H1 (cell line): Measurements from ENCODE around the gene NUDT3. TPM values are rescaled to one million over a fixed set of nuclear protein-coding genes. Genes with fewer than 3 reads are reported as not detected.

Experiments
- CTCF ChIA-PET: fragments of 300-600 bp; sonication (Branson Sonifier 250); formaldehyde crosslinking; loops from one replicate; lab custom pipeline; 2021; ENCODE audit not compliant: partially characterized antibody; lab: Charles Lee
- POLR2A ChIA-PET: fragments of 300-600 bp; sonication (Branson Sonifier 250); formaldehyde crosslinking; loops from one replicate; lab custom pipeline; 2021; ENCODE audit warnings: inconsistent platforms; ENCODE audit not compliant: partially characterized antibody; lab: Charles Lee
- DNase-seq, 2 experiments: peaks; one replicate each; pipeline versions ENCODE4 v3.0.0 to v3.0.0-alpha.2; 2010 to 2022; ENCODE audit warnings: low spot score in 2 of 2, low read depth in 1 of 2, mixed read lengths in 1 of 2
- FAIRE-seq: peaks from 2 replicates; lab custom pipeline; 2011; peaks lifted over from hg19 to GRCh38; lab: Jason Lieb, UNC
- H2AFZ ChIP-seq: 2 replicates; pipeline ENCODE4 v1.8.1; 2012; ENCODE audit warnings: low read length, inconsistent platforms
- H2AK5ac ChIP-seq: 2 replicates; pipeline ENCODE4 v1.6.1; 2013; ENCODE audit warnings: low read depth, low read length
- H2BK120ac ChIP-seq: replicated peaks from 2 replicates; pipeline ENCODE3; 2013; ENCODE audit warnings: low read depth, low read length, inconsistent platforms
- H2BK12ac ChIP-seq: 2 replicates; pipeline ENCODE4 v1.6.1; 2013; ENCODE audit warnings: low read depth, low read length
- H2BK15ac ChIP-seq: 2 replicates; pipeline ENCODE4 v1.6.1; 2013; ENCODE audit warnings: low read length
- H2BK20ac ChIP-seq: 2 replicates; pipeline ENCODE4 v1.6.1; 2013; ENCODE audit warnings: low read length
- H2BK5ac ChIP-seq: 2 replicates; pipeline ENCODE4 v1.6.1; 2013; ENCODE audit warnings: low read depth, low read length
- H3K14ac ChIP-seq: 2 replicates; pipeline ENCODE4 v1.6.1; 2013; ENCODE audit warnings: inconsistent platforms; ENCODE audit not compliant: insufficient read length
- H3K18ac ChIP-seq: 2 replicates; pipeline ENCODE4 v1.6.1; 2013; ENCODE audit warnings: low read length; ENCODE audit errors: extremely low read depth
- H3K23ac ChIP-seq: 2 replicates; pipeline ENCODE4 v1.6.1; 2013; ENCODE audit warnings: inconsistent platforms; ENCODE audit not compliant: insufficient read length
- H3K23me2 ChIP-seq: 2 replicates; pipeline ENCODE4 v1.6.1; 2013; ENCODE audit warnings: low read depth, low read length
- H3K27ac ChIP-seq: 2 replicates; pipeline ENCODE4 v1.6.1; 2011; ENCODE audit warnings: low read depth, low read length, inconsistent platforms
- H3K27me3 ChIP-seq, 4 experiments: replicated peaks in 1 of 4; 1 replicate in 1 of 4; 2 replicates in 3 of 4; pipeline versions ENCODE4 v1.6.1 to v1.8.1; 2011 to 2013; ENCODE audit warnings: low read length in 3 of 4, mild to moderate bottlenecking in 3 of 4, inconsistent platforms in 2 of 4, mixed read lengths in 2 of 4, moderate library complexity in 1 of 4; ENCODE audit not compliant: control insufficient read depth in 3 of 4, insufficient read depth in 3 of 4; ENCODE audit errors: extremely low read depth in 1 of 4
- H3K36me3 ChIP-seq, 4 experiments: 2 replicates each; pipeline versions ENCODE4 v1.6.1 to v1.8.1; 2011 to 2013; ENCODE audit warnings: mild to moderate bottlenecking in 4 of 4, low read length in 3 of 4, moderate library complexity in 2 of 4, control low read depth in 1 of 4, inconsistent platforms in 1 of 4; ENCODE audit not compliant: insufficient read depth in 4 of 4, control insufficient read depth in 2 of 4
- H3K4ac ChIP-seq: replicated peaks from 2 replicates; pipeline ENCODE3; 2013; ENCODE audit warnings: low read length, low read depth, mixed read lengths, inconsistent platforms; ENCODE audit not compliant: insufficient read length
- H3K4me1 ChIP-seq, 4 experiments: replicated peaks in 1 of 4; 1 replicate in 1 of 4; 2 replicates in 3 of 4; pipeline versions ENCODE4 v1.6.1 to v1.8.1; 2011 to 2013; ENCODE audit warnings: low read length in 3 of 4, inconsistent platforms in 2 of 4, mixed read lengths in 1 of 4; ENCODE audit not compliant: insufficient read depth in 4 of 4, control insufficient read depth in 3 of 4
- H3K4me2 ChIP-seq, 2 experiments: 2 replicates each; pipeline versions ENCODE4 v1.6.1 to v1.8.1; 2011 to 2013; ENCODE audit warnings: low read depth in 2 of 2, low read length in 2 of 2, control low read depth in 1 of 2, inconsistent platforms in 1 of 2, mild to moderate bottlenecking in 1 of 2; ENCODE audit not compliant: insufficient read depth in 1 of 2
- H3K4me3 ChIP-seq, 4 experiments: fragments of 200-600, 300-600 bp in 1 of 4; sonication (generic), shearing (Covaris generic), sonication (Bioruptor Twin) in 1 of 4; 2 replicates each; pipeline versions ENCODE4 v1.5.1 to v1.8.1; 2011 to 2016; ENCODE audit warnings: low read length in 4 of 4, low read depth in 3 of 4, control low read depth in 2 of 4, inconsistent platforms in 2 of 4, mild to moderate bottlenecking in 2 of 4, mixed read lengths in 1 of 4, moderate library complexity in 1 of 4; ENCODE audit not compliant: insufficient read depth in 2 of 4; ENCODE audit errors: extremely low read depth in 1 of 4
- H3K56ac ChIP-seq: replicated peaks from 2 replicates; pipeline ENCODE3; 2013; ENCODE audit warnings: low read depth, mild to moderate bottlenecking, mixed read lengths, low read length, inconsistent platforms; ENCODE audit not compliant: insufficient read length
- H3K79me1 ChIP-seq: 2 replicates; pipeline ENCODE4 v1.6.1; 2013; ENCODE audit warnings: low read depth, low read length, control low read depth
- H3K79me2 ChIP-seq, 2 experiments: 2 replicates each; pipeline versions ENCODE4 v1.6.1 to v1.8.1; 2012 to 2013; ENCODE audit warnings: low read length in 2 of 2, mild to moderate bottlenecking in 2 of 2, inconsistent platforms in 1 of 2; ENCODE audit not compliant: insufficient read depth in 2 of 2, control insufficient read depth in 1 of 2
- H3K9ac ChIP-seq, 4 experiments: replicated peaks in 1 of 4; 1 replicate in 1 of 4; 2 replicates in 3 of 4; pipeline versions ENCODE4 v1.6.1 to v1.8.1; 2011 to 2013; ENCODE audit warnings: low read depth in 3 of 4, low read length in 3 of 4, control low read depth in 2 of 4, mild to moderate bottlenecking in 2 of 4, moderate library complexity in 2 of 4, inconsistent platforms in 1 of 4; ENCODE audit errors: extremely low read depth in 1 of 4
- H3K9me3 ChIP-seq, 2 experiments: 2 replicates each; pipeline versions ENCODE4 v1.6.1 to v1.8.1; 2012 to 2013; ENCODE audit warnings: mild to moderate bottlenecking in 2 of 2, moderate library complexity in 2 of 2, control low read depth in 1 of 2, inconsistent platforms in 1 of 2, low read depth in 1 of 2, low read length in 1 of 2, mixed read lengths in 1 of 2; ENCODE audit not compliant: insufficient read depth in 2 of 2
- H4K20me1 ChIP-seq, 2 experiments: replicated peaks in 1 of 2; 2 replicates each; pipeline versions ENCODE3 to v1.8.1; 2011 to 2013; ENCODE audit warnings: inconsistent platforms in 2 of 2, low read length in 2 of 2, mild to moderate bottlenecking in 1 of 2; ENCODE audit not compliant: insufficient read depth in 2 of 2, control insufficient read depth in 1 of 2
- H4K5ac ChIP-seq: 2 replicates; pipeline ENCODE4 v1.6.1; 2013; ENCODE audit warnings: low read length, low read depth, mixed read lengths, inconsistent platforms; ENCODE audit not compliant: insufficient read length
- H4K8ac ChIP-seq: 2 replicates; pipeline ENCODE4 v1.8.0; 2013; ENCODE audit warnings: mild to moderate bottlenecking, moderate library complexity, low read length, inconsistent platforms; ENCODE audit not compliant: insufficient read depth; ENCODE audit errors: extremely low read depth
- H4K91ac ChIP-seq: replicated peaks from 2 replicates; pipeline ENCODE3; 2013; ENCODE audit warnings: low read length, mixed read lengths, inconsistent platforms; ENCODE audit not compliant: insufficient read length
- ASH2L ChIP-seq: fragments of 200-600, 300-600 bp; sonication (generic); IDR thresholded peaks from one replicate; pipeline ENCODE4 v1.7.1; 2017; ENCODE audit warnings: low read length
- ATF2 ChIP-seq: IDR thresholded peaks from 2 replicates; pipeline ENCODE4 v1.6.1; 2012; ENCODE audit warnings: low read length, inconsistent platforms
- KDM5A ChIP-seq: fragments of 200-600 bp; IDR thresholded peaks from 2 replicates; pipeline ENCODE4 v1.7.1; 2012; ENCODE audit warnings: mild to moderate bottlenecking, low read length, inconsistent platforms, mixed read lengths
- SIN3A ChIP-seq, 2 experiments: IDR thresholded peaks in 1 of 2; conservative IDR thresholded peaks in 1 of 2; 2 replicates each; pipeline ENCODE4 v1.6.1; 2011 to 2012; ENCODE audit warnings: low read length in 2 of 2, improper control_type of control experiment in 1 of 2, low read depth in 1 of 2, mild to moderate bottlenecking in 1 of 2
- SIRT6 ChIP-seq: IDR thresholded peaks from one replicate; pipeline ENCODE4 v1.7.1; 2012; ENCODE audit warnings: low read length, inconsistent platforms
- SIX5 ChIP-seq: IDR thresholded peaks from 2 replicates; pipeline ENCODE4 v1.6.1; 2011; ENCODE audit warnings: mild to moderate bottlenecking, low read depth, low read length
- USF2 ChIP-seq: IDR thresholded peaks from 2 replicates; pipeline ENCODE4 v1.6.1; 2011; ENCODE audit warnings: low read length, improper control_type of control experiment
- WGBS, 2 experiments: shearing (Covaris generic) in 1 of 2; methylation state at CpG; one replicate each; pipeline versions ENCODE4 v1.1.6 to v1.1.7; 2013 to 2015; ENCODE audit warnings: low lambda C conversion rate in 2 of 2, mixed read lengths in 2 of 2, inconsistent platforms in 1 of 2, low coverage in 1 of 2, missing lambda C conversion rate in 1 of 2; ENCODE audit not compliant: insufficient replicate concordance in 2 of 2, insufficient coverage in 1 of 2, insufficient read length in 1 of 2; ENCODE audit errors: extremely low coverage in 1 of 2, missing lambda C conversion rate in 1 of 2; 5-methylcytosine and 5-hydroxymethylcytosine counted together
- polyA plus RNA-seq, 7 experiments: library from polyadenylated mRNA; depleted of rRNA in 3 of 7; stranded (reverse) in 5 of 7; unstranded in 2 of 7; fragments of >200 nt in 5 of 7; fragments of 200-250 nt in 2 of 7; gene quantifications; 1 replicate in 5 of 7; 2 replicates in 1 of 7; 4 replicates in 1 of 7; pipeline versions ENCODE4 v1.2.1 to v1.2.3, GENCODE V29; 2011 to 2013; ENCODE audit warnings: missing spikeins in 2 of 7, mixed read lengths in 2 of 7
- total RNA-seq: library from RNA; stranded (reverse); fragmentation: NEBNext Ultra II Directional; extraction: Animal tissue kit (Norgen Biotek cat#: 25700); gene quantifications from 2 replicates; pipeline ENCODE4 v1.2.1, GENCODE V29; 2021

Gene NUDT3
- total and polyA plus RNA-seq, 2 of the 8 experiments (the other 6 are each of a cell fraction or from before 2014, with no cell fraction given), result 14.1 to 36.9 TPM

GRCh38 chr6:34319471-34319885 is 73.0 kb downstream of the NUDT3 start:
- H2BK5ac ChIP-seq, result no peak overlapping the region
- no peaks in the 10 kb centered on the region for H3K36me3 ChIP-seq
- H3K14ac ChIP-seq, result no peak overlapping the region
- peaks cover 0 to 9% of the 10 kb centered on the region in 2 experiments; a peak in 1 of 4 replicates for H3K79me2 ChIP-seq
- no peak overlapping the region for H2BK15ac ChIP-seq
- no peaks in the 10 kb centered on the region for H3K79me1 ChIP-seq
- H2BK120ac ChIP-seq, result no peak overlapping the region
- H2AK5ac ChIP-seq, result no peak overlapping the region
- H3K4ac ChIP-seq, result no peak overlapping the region
- no peak overlapping the region for H3K18ac ChIP-seq
- H4K20me1 ChIP-seq, result peaks cover 0 to 3% of the 10 kb centered on the region in 2 experiments
- H2AFZ ChIP-seq, result no peak overlapping the region
- DNase-seq (no peak), FAIRE-seq (no peak)
- H2BK12ac ChIP-seq, result no peak overlapping the region
- no peak overlapping the region for H4K8ac ChIP-seq
- H3K9ac ChIP-seq, result no peak overlapping the region
- H4K5ac ChIP-seq, result no peak overlapping the region
- no peak overlapping the region for H3K23ac ChIP-seq
- no peaks in the 10 kb centered on the region for H3K27me3 ChIP-seq
- no peak overlapping the region for H3K27ac ChIP-seq
- H3K9me3 ChIP-seq, result no peaks in the 10 kb centered on the region
- H3K56ac ChIP-seq, result no peak overlapping the region
- no peak overlapping the region for H3K4me2 ChIP-seq
- 89% methylated on average over 4 of the region's 4 CpGs; no CpG with 5 or more reads in 1 of the 2 experiments for whole genome bisulfite sequencing, 2 experiments
- peaks cover 0 to 11% (median 6%) of the 10 kb centered on the region in 4 experiments; a peak in 4 of 7 replicates for H3K4me1 ChIP-seq
- no peak overlapping the region for H4K91ac ChIP-seq
- H2BK20ac ChIP-seq, result no peak overlapping the region
- POLR2A ChIA-PET, result no interaction called here
- no peaks in the 10 kb centered on the region for H3K23me2 ChIP-seq
- H3K4me3 ChIP-seq, result no peak overlapping the region
- CTCF ChIA-PET, result no interaction called here
- TF ChIP-seq USF2, result no peak
- TF ChIP-seq SIRT6, result no peak
- no peak for TF ChIP-seq SIN3A (conservative IDR thresholded peaks at IDR 0.05 in 1 of 2, IDR thresholded peaks at IDR 0.05 in 1 of 2; ENCODE audit: low read depth in 1 of 2, low read length in 2 of 2)
- no peak for TF ChIP-seq ASH2L
- TF ChIP-seq SIX5, result no peak
- no peak for TF ChIP-seq ATF2
- no peak for TF ChIP-seq KDM5A
